ENCODE results near the gene SMIM44.

Gene SMIM44

GRCh38 chr19:3507371-3508120 is 24.3 kb upstream of the SMIM44 start:
- Histone ChIP-seq H4K20me1 (ENCODE audit: insufficient read depth, low read length) (no peaks in the 10 kb centered on the region), H3K4me2 (ENCODE audit: low read length) (peak overlapping the region; percentile 99), H3K9me3 (ENCODE audit: low read length) (no peaks in the 10 kb centered on the region), H3K27me3 (ENCODE audit: insufficient read depth, low read length) (no peaks in the 10 kb centered on the region), H3K4me3 (ENCODE audit: low read depth, low read length, poor library complexity, severe bottlenecking) (peak overlapping the region; percentile 99), H2AFZ (ENCODE audit: low read length) (no peak overlapping the region), H3K9ac (ENCODE audit: low read length) (peak overlapping the region; percentile 99), H3K27ac (ENCODE audit: low read depth, low read length, poor library complexity, severe bottlenecking) (peak overlapping the region; percentile 36), H3K9me2 (ENCODE audit: low read depth, low read length) (no peaks in the 10 kb centered on the region), H3F3A (ENCODE audit: insufficient read depth, low read length) (no peaks in the 10 kb centered on the region), H3K79me2 (ENCODE audit: insufficient read depth, low read length) (peaks cover 11% of the 10 kb centered on the region), H3K36me3 (ENCODE audit: insufficient read depth, low read length) (peaks cover 17% of the 10 kb centered on the region; the same call in 1 of the 2 replicates), H3K4me1 (ENCODE audit: insufficient read depth, low read length, severe bottlenecking) (peaks cover 21% of the 10 kb centered on the region)
- TF ChIP-seq, protein P1, sequence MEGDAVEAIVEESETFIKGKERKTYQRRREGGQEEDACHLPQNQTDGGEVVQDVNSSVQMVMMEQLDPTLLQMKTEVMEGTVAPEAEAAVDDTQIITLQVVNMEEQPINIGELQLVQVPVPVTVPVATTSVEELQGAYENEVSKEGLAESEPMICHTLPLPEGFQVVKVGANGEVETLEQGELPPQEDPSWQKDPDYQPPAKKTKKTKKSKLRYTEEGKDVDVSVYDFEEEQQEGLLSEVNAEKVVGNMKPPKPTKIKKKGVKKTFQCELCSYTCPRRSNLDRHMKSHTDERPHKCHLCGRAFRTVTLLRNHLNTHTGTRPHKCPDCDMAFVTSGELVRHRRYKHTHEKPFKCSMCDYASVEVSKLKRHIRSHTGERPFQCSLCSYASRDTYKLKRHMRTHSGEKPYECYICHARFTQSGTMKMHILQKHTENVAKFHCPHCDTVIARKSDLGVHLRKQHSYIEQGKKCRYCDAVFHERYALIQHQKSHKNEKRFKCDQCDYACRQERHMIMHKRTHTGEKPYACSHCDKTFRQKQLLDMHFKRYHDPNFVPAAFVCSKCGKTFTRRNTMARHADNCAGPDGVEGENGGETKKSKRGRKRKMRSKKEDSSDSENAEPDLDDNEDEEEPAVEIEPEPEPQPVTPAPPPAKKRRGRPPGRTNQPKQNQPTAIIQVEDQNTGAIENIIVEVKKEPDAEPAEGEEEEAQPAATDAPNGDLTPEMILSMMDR (IDR thresholded peaks at IDR 0.05; ENCODE audit: low read length), result no peak
- no peak for TF ChIP-seq EZH2 (IDR thresholded peaks at IDR 0.05; ENCODE audit: borderline replicate concordance, low read length)

- TF ChIP-seq, protein P1 (IDR thresholded peaks at IDR 0.05; ENCODE audit: low read length), result no peak
- TF ChIP-seq EZH2 (IDR thresholded peaks at IDR 0.05; ENCODE audit: borderline replicate concordance, low read length), result no peak
- Histone ChIP-seq H3K9ac (ENCODE audit: low read length) (peak overlapping the region; percentile 99), H3K9me3 (ENCODE audit: low read length) (no peaks in the 10 kb centered on the region), H3K4me2 (ENCODE audit: low read length) (peak overlapping the region; percentile 99), H3K4me3 (ENCODE audit: low read depth, low read length, poor library complexity, severe bottlenecking) (peak overlapping the region; percentile 99), H2AFZ (ENCODE audit: low read length) (no peak overlapping the region), H3K4me1 (ENCODE audit: insufficient read depth, low read length, severe bottlenecking) (peaks cover 21% of the 10 kb centered on the region), H3K27ac (ENCODE audit: low read depth, low read length, poor library complexity, severe bottlenecking) (peak overlapping the region; percentile 36), H3K27me3 (ENCODE audit: insufficient read depth, low read length) (no peaks in the 10 kb centered on the region), H3K36me3 (ENCODE audit: insufficient read depth, low read length) (peaks cover 17% of the 10 kb centered on the region; the same call in 1 of the 2 replicates), H4K20me1 (ENCODE audit: insufficient read depth, low read length) (no peaks in the 10 kb centered on the region), H3F3A (ENCODE audit: insufficient read depth, low read length) (no peaks in the 10 kb centered on the region), H3K9me2 (ENCODE audit: low read depth, low read length) (no peaks in the 10 kb centered on the region), H3K79me2 (ENCODE audit: insufficient read depth, low read length) (peaks cover 11% of the 10 kb centered on the region)
Observed at GRCh38 chr19:3506384-3507340, 23.4 kb upstream of the SMIM44 start.

GRCh38 chr19:3505598-3506383 is 22.6 kb upstream of the SMIM44 start, which contains the start of gene FZR1:
FZR1 (plus strand) TSS chr19:3506311; CDS start chr19:3522990, 16,679 bp downstream.
- peaks cover 11% of the 10 kb centered on the region for H3K79me2 ChIP-seq (ENCODE audit: insufficient read depth, low read length)
- no peaks in the 10 kb centered on the region for H4K20me1 ChIP-seq (ENCODE audit: insufficient read depth, low read length)
- H3F3A ChIP-seq (ENCODE audit: insufficient read depth, low read length), result no peaks in the 10 kb centered on the region
- peak within 1 kb of the TSS; percentile 99 for H3K4me2 ChIP-seq (ENCODE audit: low read length)
- H3K36me3 ChIP-seq (ENCODE audit: insufficient read depth, low read length), result peaks cover 12% of the 10 kb centered on the region; the same call in 1 of the 2 replicates
- H3K9me3 ChIP-seq (ENCODE audit: low read length), result no peaks in the 10 kb centered on the region
- H3K9ac ChIP-seq (ENCODE audit: low read length), result peak within 1 kb of the TSS; percentile 99
- H2AFZ ChIP-seq (ENCODE audit: low read length), result no peak within 1 kb of the TSS
- TF ChIP-seq EZH2 (IDR thresholded peaks at IDR 0.05; ENCODE audit: borderline replicate concordance, low read length), result no peak
- TF ChIP-seq, protein P1 (IDR thresholded peaks at IDR 0.05; ENCODE audit: low read length), result no peak
- peaks cover 21% of the 10 kb centered on the region for H3K4me1 ChIP-seq (ENCODE audit: insufficient read depth, low read length, severe bottlenecking)
- no peaks in the 10 kb centered on the region for H3K9me2 ChIP-seq (ENCODE audit: low read depth, low read length)
- peak within 1 kb of the TSS; percentile 99 for H3K4me3 ChIP-seq (ENCODE audit: low read depth, low read length, poor library complexity, severe bottlenecking)
- H3K27ac ChIP-seq (ENCODE audit: low read depth, low read length, poor library complexity, severe bottlenecking), result peak within 1 kb of the TSS; percentile 82
- no peaks in the 10 kb centered on the region for H3K27me3 ChIP-seq (ENCODE audit: insufficient read depth, low read length)

Measured in OCI-LY1 (cell line).